Measurements from ENCODE around the gene CARHSP1.
"Not testable (repeated sequence)": the region's sequence is repeated elsewhere in the genome, so short reads cannot be mapped to it uniquely, and the experiment has no call there.

The CARHSP1 gene

GRCh38 chr16:8819411-8820034 lies 49.3 kb downstream of the CARHSP1 start:
- no peak for DNase-seq

- DNase-seq, result no peak
Measured at GRCh38 chr16:8818504-8819270, 50.1 kb downstream of the CARHSP1 start.

DNA sequence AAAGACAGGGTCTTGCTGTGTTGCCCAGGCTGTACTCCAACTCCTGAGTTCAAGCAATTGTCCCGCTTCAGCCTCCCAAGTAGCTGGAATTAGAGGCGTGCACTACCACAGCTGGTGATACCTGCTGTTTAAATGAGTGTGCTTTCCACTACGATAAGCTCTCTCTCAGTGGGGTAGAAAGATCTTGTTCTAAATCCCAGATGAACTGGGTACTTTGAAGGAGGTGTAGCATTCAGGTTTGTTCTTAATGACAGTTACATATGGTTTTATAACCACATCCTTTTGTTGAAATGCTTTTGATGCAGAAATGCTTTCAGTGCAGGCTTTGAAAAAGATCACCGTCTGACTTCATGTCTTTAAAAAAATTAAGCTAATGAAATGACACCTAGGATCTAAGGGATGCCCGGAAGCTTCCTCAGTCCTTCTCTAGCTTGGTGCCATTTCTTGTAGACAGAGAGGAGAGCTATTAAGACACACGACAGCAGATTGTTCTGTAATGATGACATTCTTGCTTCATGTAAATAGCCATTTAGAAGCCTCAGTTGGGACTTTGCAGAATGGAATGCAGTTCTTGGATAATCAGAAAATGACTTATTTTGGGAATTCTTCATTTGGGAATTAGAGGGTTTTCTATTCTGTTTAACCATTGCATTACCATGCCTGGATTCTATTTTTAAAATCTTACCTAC lies 51.7 kb downstream of the CARHSP1 start:
- peak; percentile 2 for DNase-seq

GRCh38 chr16:8814095-8814806 lies 54.6 kb downstream of the CARHSP1 start:
- DNase-seq, result no peak

DNA sequence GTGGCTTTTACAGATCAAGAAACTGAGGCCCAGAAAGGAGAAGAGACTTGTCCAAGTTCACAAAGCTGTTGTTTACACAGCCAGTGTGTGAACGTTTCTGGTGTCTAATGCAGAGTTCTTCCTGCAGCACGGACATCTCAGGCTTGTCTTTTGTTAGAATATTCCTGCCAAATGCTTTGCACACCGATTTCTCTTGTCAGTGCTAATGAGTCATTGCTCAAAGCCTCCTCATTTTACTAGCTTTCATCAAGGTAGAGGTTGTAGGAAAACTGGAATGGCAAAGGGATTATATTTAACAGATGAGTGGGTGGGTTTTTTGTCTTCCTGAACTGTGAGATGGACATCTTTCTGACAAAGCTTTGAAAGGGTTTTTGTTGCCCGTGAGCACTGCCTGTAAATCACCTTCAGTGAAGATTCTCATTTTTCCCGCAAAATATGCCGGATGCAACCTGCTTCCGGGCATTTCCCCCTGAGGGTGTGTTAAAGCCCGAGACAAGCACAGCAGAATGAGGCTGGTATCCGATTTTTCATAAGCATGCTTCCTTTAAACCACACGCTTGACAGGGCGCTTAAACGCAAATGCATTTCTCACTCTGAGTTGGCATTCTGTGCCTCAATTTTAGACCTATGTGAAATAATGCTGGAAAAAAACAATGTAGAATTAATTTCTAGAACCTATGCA lies 56.5 kb downstream of the CARHSP1 start:
- no peak for DNase-seq

DNA sequence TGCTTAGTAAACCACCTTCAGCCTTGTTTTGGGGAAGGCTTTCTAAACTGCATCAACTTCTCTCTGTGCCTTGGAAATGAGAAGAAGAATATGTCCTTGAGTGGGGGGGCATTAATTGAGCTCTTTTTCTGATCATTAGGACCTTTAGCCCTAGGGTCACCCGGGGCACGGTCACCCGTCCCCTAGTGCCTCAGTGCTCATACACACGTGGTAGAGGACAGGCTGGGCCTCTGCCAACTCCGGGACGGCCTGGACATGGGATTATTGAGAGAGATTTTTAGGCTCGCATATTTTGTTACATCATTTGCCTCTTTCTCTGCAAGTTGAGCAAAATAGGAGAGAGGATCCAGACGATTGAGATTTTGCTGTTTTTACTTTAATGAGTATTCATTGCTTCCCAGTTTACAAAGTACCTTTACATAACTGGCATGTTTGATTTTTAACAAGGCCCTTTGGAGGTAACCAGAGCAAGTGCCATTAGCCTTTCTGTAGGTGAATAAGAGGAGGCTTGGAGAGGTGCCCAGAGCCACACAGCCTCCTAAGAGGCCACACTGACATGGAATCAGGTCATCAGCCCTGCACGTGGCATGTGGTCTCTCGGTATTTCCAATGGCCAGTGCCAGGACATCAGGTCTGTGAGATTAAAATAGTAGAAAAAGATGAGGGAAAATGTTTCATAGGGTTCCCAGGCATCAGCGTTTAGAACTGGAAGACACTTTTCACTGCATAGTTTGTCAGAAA lies 60.0 kb downstream of the CARHSP1 start:
- DNase-seq, result no peak

GRCh38 chr16:8808009-8808408 lies 60.8 kb downstream of the CARHSP1 start:
- DNase-seq, result no peak

- no peak for DNase-seq
Measured at GRCh38 chr16:8807189-8807588, 61.6 kb downstream of the CARHSP1 start.

GRCh38 chr16:8806272-8806983 lies 62.4 kb downstream of the CARHSP1 start:
- DNase-seq, result no peak

- DNase-seq, result no peak
Measured at GRCh38 chr16:8804313-8804712, 64.5 kb downstream of the CARHSP1 start.

DNA sequence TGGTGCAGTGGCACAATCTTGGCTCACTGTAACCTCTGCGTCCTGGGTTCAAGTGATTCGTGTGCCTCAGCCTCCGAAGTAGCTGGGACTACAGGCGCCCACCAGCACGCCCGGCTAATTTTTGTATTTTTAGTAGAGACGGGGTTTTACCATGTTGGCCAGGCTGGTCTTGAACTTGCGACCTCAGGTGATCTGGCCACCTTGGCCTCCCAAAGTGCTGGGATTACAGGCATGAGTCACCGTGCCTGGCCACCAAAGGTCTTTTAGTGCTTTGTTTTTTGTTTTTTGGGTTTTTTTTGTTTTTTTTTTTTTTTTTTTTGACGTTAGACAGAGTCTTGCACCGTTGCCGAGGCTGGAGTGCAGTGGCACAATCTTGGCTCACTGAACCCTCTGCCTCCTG lies 65.1 kb downstream of the CARHSP1 start:
- DNase-seq, result not testable (repeated sequence)
